Neural cell (in vitro differentiated cells): ENCODE measurements around the gene ACE.

Experiments
- EZH2 ChIP-seq: fragments of 200-600, 300-800 bp; shearing (Covaris generic), sonication (generic); IDR thresholded peaks from 2 replicates; pipeline ENCODE4 v1.6.1; 2014; ENCODE audit warnings: antibody characterized with exemption, low read length, borderline replicate concordance, mild to moderate bottlenecking; ENCODE audit not compliant: insufficient read depth, poor library complexity, severe bottlenecking
- MXI1 ChIP-seq: fragments of 450-650 bp; conservative IDR thresholded peaks from 2 replicates; pipeline ENCODE4 v1.6.1; 2014; ENCODE audit warnings: antibody characterized with exemption, mild to moderate bottlenecking; ENCODE audit not compliant: poor library complexity, severe bottlenecking
- POLR2AphosphoS5 ChIP-seq: IDR thresholded peaks from 2 replicates; pipeline ENCODE4 v1.6.1; 2012
- TAF1 ChIP-seq: IDR thresholded peaks from 2 replicates; pipeline ENCODE4 v1.6.1; 2012; ENCODE audit warnings: low read depth
- TF ChIP-seq, protein P1 (sequence below): fragments of 450-650 bp; IDR thresholded peaks from 2 replicates; pipeline ENCODE4 v1.5.1; 2014; ENCODE audit warnings: antibody characterized with exemption, mild to moderate bottlenecking, moderate library complexity; ENCODE audit not compliant: poor library complexity, severe bottlenecking

GRCh38 chr17:63479495-63480184 is 2.8 kb downstream of the ACE start:
- TF ChIP-seq EZH2 (no peak), POLR2AphosphoS5 (no peak), TAF1 (no peak), MXI1 (no peak)
- TF ChIP-seq, protein P1, sequence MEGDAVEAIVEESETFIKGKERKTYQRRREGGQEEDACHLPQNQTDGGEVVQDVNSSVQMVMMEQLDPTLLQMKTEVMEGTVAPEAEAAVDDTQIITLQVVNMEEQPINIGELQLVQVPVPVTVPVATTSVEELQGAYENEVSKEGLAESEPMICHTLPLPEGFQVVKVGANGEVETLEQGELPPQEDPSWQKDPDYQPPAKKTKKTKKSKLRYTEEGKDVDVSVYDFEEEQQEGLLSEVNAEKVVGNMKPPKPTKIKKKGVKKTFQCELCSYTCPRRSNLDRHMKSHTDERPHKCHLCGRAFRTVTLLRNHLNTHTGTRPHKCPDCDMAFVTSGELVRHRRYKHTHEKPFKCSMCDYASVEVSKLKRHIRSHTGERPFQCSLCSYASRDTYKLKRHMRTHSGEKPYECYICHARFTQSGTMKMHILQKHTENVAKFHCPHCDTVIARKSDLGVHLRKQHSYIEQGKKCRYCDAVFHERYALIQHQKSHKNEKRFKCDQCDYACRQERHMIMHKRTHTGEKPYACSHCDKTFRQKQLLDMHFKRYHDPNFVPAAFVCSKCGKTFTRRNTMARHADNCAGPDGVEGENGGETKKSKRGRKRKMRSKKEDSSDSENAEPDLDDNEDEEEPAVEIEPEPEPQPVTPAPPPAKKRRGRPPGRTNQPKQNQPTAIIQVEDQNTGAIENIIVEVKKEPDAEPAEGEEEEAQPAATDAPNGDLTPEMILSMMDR = no peak
